K562 (cell line): Measurements from ENCODE around the gene GAB2. TPM values are rescaled to one million over a fixed set of nuclear protein-coding genes. Genes with fewer than 3 reads are reported as not detected.

Experiments used
- CBX1 ChIP-seq: sonication (generic); IDR thresholded peaks from 2 replicates; pipeline ENCODE4 v1.6.1; 2016; ENCODE audit warnings: antibody characterized with exemption, low read depth, mild to moderate bottlenecking
- CBX5 ChIP-seq: IDR thresholded peaks from 2 replicates; pipeline ENCODE4 v1.6.1; 2014; ENCODE audit warnings: low read depth, borderline replicate concordance
- CSDE1 ChIP-seq, 2 experiments: fragments of 450-650 bp; IDR thresholded peaks; 2 replicates each; pipeline ENCODE4 v1.6.1; 2016; ENCODE audit warnings: mild to moderate bottlenecking in 1 of 2
- ELF4 ChIP-seq: fragments of 450-650 bp; formaldehyde crosslinking; IDR thresholded peaks from 2 replicates; pipeline ENCODE4 v1.4.0; 2022; ENCODE audit warnings: missing genetic modification characterization
- FOXK2 ChIP-seq, 2 experiments: fragments of 450-650 bp; IDR thresholded peaks in 1 of 2; conservative IDR thresholded peaks in 1 of 2; 2 replicates each; pipeline ENCODE4 v1.6.1; 2016; ENCODE audit warnings: low read depth in 2 of 2, mild to moderate bottlenecking in 1 of 2
- GTF2A2 ChIP-seq: IDR thresholded peaks from 2 replicates; pipeline ENCODE4 v1.6.1; 2016; ENCODE audit warnings: mild to moderate bottlenecking, missing genetic modification characterization, missing compliant biosample characterization
- KDM1A ChIP-seq, 2 experiments: fragments of 450-650 bp; IDR thresholded peaks; 2 replicates each; pipeline ENCODE4 v1.6.1; 2016; ENCODE audit warnings: mild to moderate bottlenecking in 2 of 2
- NR1H2 ChIP-seq: sonication (generic); formaldehyde crosslinking; IDR thresholded peaks from 2 replicates; pipeline ENCODE4 v1.4.0; 2020; ENCODE audit warnings: mild to moderate bottlenecking, missing genetic modification reagents
- RBM25 ChIP-seq: fragments of 200-400 bp; formaldehyde crosslinking; IDR thresholded peaks from 2 replicates; pipeline ENCODE4 v1.6.1; 2018; ENCODE audit warnings: low read length, low read depth, moderate library complexity; ENCODE audit not compliant: severe bottlenecking
- TCF3 ChIP-seq: sonication (generic); formaldehyde crosslinking; IDR thresholded peaks from 2 replicates; pipeline ENCODE4 v1.4.0; 2020; ENCODE audit warnings: mild to moderate bottlenecking, missing genetic modification reagents
- TSC22D4 ChIP-seq: fragments of 450-650 bp; IDR thresholded peaks from 2 replicates; pipeline ENCODE4 v1.6.1; 2016; ENCODE audit warnings: missing genetic modification characterization, missing biosample characterization, control low read depth
- ZNF121 ChIP-seq: sonication (generic); formaldehyde crosslinking; conservative IDR thresholded peaks from 2 replicates; pipeline ENCODE4 v1.8.0; 2022; ENCODE audit warnings: missing genetic modification reagents
- ZNF23 ChIP-seq: fragments of 250-450 bp; sonication (Bioruptor Pico); IDR thresholded peaks from 2 replicates; pipeline ENCODE4 v1.4.0; 2020; ENCODE audit warnings: mild to moderate bottlenecking
- ZNF431 ChIP-seq: sonication (generic); formaldehyde crosslinking; IDR thresholded peaks from 2 replicates; pipeline ENCODE4 v1.8.0; 2022; ENCODE audit warnings: mild to moderate bottlenecking, missing genetic modification reagents
- ZZZ3 ChIP-seq: fragments of 450-650 bp; IDR thresholded peaks from 2 replicates; pipeline ENCODE4 v1.6.1; 2016; ENCODE audit warnings: antibody characterized with exemption, mild to moderate bottlenecking, moderate library complexity
- polyA plus RNA-seq, 8 experiments: library from polyadenylated mRNA; depleted of rRNA in 4 of 8; stranded (reverse) in 5 of 8; unstranded in 3 of 8; fragments of >200 nt; fragmentation: Nextera tagmentation in 2 of 8; fragmentation: Illumina TruSeq in 1 of 8; extraction: Ambion mirVana in 2 of 8; extraction: Trizol in 1 of 8; gene quantifications; 2 replicates each; pipeline versions ENCODE4 v1.2.1 to v1.2.3, GENCODE V29; 2011 to 2014; ENCODE audit warnings: inconsistent platforms in 1 of 8, missing spikeins in 1 of 8
- total RNA-seq, 7 experiments: library from RNA; depleted of rRNA in 6 of 7; stranded (reverse); fragments of >200 nt in 6 of 7; fragmentation: Illumina TruSeq in 2 of 7; extraction: Trizol in 2 of 7; gene quantifications; 2 replicates each; pipeline versions ENCODE4 v1.2.1 to v1.2.3, GENCODE V29; 2011 to 2021; ENCODE audit warnings: low replicate concordance in 1 of 7
- TF ChIP-seq, protein P1 (sequence below): sonication (generic); formaldehyde crosslinking; IDR thresholded peaks from 2 replicates; pipeline ENCODE4 v1.8.1; 2023; ENCODE audit warnings: mild to moderate bottlenecking, missing genetic modification reagents, moderate library complexity
- TF ChIP-seq, protein P2 (sequence below): fragments of 450-650 bp; IDR thresholded peaks from 2 replicates; pipeline ENCODE4 v1.6.1; 2018; ENCODE audit not compliant: partially characterized antibody
- TF ChIP-seq, protein P3 (sequence below): fragments of 450-650 bp; formaldehyde crosslinking; IDR thresholded peaks from 2 replicates; pipeline ENCODE4 v1.4.0; 2020; ENCODE audit warnings: mild to moderate bottlenecking, mixed read lengths
- TF ChIP-seq, protein P4 (sequence below): fragments of 250-450 bp; sonication (Bioruptor Pico); IDR thresholded peaks from 2 replicates; pipeline ENCODE4 v1.8.0; 2021; ENCODE audit warnings: borderline replicate concordance, mild to moderate bottlenecking, moderate library complexity; ENCODE audit not compliant: poor library complexity, severe bottlenecking
- TF ChIP-seq, protein P5 (sequence below): fragments of 450-650 bp; formaldehyde crosslinking; IDR thresholded peaks from 2 replicates; pipeline ENCODE4 v1.4.0; 2020; ENCODE audit warnings: mild to moderate bottlenecking, moderate library complexity

GAB2 gene
- total and polyA plus RNA-seq, 9 of the 15 experiments (the other 6 are each of a cell fraction or from before 2014, with no cell fraction given), result 2.3 to 35.2 (median 16.1) TPM

DNA sequence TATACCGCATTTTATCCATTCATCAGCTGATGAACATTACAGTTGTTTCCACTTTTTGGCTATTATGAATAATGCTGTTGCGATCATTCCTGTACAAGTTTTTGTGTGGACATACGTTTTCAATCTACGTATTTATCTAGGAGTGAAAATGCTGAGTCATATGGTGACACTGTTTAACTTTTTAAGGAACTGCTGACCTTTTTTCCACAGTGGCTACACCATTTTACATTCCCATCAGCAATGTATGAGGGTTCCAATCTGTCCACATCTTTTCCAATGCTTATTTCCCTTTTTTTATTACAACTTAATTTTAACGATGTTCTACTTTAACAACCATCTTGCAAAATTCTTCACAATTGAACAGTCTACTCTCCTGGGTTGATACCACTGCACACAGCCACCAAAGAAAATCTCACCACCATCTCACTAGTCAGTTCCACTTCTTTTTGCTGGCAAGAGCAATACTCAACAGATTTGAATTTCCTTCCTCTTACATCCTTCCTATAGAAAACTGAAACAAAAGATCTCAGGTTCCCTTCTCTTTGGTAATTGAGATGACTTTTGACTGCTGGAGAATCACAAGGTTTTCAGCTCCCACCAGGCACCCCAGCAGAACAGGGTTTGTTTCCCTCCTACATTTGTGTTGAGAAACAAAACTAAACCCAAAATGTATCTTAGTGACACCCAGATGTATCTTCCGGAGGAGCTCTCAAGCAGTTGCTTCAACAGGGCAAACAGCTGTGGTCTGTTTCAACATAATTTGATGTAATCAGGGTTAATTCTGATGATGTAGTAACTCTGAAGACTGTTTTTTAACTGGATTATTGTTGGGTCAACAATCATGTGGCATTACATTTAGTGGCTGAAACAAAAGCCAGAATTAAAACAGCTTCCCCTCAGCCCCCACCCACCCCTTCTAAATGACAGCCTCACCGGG is 7.0 kb upstream of the GAB2 start (continued):
- TF ChIP-seq, protein P1, sequence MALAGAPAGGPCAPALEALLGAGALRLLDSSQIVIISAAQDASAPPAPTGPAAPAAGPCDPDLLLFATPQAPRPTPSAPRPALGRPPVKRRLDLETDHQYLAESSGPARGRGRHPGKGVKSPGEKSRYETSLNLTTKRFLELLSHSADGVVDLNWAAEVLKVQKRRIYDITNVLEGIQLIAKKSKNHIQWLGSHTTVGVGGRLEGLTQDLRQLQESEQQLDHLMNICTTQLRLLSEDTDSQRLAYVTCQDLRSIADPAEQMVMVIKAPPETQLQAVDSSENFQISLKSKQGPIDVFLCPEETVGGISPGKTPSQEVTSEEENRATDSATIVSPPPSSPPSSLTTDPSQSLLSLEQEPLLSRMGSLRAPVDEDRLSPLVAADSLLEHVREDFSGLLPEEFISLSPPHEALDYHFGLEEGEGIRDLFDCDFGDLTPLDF, result no peak
- TF ChIP-seq FOXK2 (conservative IDR thresholded peaks at IDR 0.05 in 1 of 2, IDR thresholded peaks at IDR 0.05 in 1 of 2; ENCODE audit: low read depth in 2 of 2) (peak; percentile 44 to 78; a peak in 3 of 4 replicates), GTF2A2 (tag) (no peak), ZNF121 (CRISPR knock-in tag) (no peak), TSC22D4 (no peak), ZNF23 (CRISPR knock-in tag) (no peak), RBM25 (no peak), KDM1A (IDR thresholded peaks at IDR 0.05) (peak; percentile 46 to 48; a peak in 3 of 4 replicates), NR1H2 (CRISPR knock-in tag) (no peak), ZZZ3 (no peak), CBX5 (no peak), CBX1 (no peak), CSDE1 (IDR thresholded peaks at IDR 0.05) (no peak), TCF3 (CRISPR knock-in tag) (no peak), ELF4 (CRISPR knock-in tag) (no peak), ZNF431 (CRISPR knock-in tag) (no peak)
- TF ChIP-seq, protein P2, sequence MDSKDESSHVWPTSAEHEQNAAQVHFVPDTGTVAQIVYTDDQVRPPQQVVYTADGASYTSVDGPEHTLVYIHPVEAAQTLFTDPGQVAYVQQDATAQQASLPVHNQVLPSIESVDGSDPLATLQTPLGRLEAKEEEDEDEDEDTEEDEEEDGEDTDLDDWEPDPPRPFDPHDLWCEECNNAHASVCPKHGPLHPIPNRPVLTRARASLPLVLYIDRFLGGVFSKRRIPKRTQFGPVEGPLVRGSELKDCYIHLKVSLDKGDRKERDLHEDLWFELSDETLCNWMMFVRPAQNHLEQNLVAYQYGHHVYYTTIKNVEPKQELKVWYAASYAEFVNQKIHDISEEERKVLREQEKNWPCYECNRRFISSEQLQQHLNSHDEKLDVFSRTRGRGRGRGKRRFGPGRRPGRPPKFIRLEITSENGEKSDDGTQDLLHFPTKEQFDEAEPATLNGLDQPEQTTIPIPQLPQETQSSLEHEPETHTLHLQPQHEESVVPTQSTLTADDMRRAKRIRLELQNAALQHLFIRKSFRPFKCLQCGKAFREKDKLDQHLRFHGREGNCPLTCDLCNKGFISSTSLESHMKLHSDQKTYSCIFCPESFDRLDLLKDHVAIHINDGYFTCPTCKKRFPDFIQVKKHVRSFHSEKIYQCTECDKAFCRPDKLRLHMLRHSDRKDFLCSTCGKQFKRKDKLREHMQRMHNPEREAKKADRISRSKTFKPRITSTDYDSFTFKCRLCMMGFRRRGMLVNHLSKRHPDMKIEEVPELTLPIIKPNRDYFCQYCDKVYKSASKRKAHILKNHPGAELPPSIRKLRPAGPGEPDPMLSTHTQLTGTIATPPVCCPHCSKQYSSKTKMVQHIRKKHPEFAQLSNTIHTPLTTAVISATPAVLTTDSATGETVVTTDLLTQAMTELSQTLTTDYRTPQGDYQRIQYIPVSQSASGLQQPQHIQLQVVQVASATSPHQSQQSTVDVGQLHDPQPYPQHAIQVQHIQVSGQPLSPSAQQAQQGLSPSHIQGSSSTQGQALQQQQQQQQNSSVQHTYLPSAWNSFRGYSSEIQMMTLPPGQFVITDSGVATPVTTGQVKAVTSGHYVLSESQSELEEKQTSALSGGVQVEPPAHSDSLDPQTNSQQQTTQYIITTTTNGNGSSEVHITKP, result no peak
- TF ChIP-seq, protein P3, sequence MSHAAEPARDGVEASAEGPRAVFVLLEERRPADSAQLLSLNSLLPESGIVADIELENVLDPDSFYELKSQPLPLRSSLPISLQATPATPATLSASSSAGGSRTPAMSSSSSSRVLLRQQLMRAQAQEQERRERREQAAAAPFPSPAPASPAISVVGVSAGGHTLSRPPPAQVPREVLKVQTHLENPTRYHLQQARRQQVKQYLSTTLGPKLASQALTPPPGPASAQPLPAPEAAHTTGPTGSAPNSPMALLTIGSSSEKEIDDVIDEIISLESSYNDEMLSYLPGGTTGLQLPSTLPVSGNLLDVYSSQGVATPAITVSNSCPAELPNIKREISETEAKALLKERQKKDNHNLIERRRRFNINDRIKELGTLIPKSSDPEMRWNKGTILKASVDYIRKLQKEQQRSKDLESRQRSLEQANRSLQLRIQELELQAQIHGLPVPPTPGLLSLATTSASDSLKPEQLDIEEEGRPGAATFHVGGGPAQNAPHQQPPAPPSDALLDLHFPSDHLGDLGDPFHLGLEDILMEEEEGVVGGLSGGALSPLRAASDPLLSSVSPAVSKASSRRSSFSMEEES, result no peak
- TF ChIP-seq, protein P4, sequence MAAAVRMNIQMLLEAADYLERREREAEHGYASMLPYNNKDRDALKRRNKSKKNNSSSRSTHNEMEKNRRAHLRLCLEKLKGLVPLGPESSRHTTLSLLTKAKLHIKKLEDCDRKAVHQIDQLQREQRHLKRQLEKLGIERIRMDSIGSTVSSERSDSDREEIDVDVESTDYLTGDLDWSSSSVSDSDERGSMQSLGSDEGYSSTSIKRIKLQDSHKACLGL (CRISPR knock-in tag), result no peak
- TF ChIP-seq, protein P5, sequence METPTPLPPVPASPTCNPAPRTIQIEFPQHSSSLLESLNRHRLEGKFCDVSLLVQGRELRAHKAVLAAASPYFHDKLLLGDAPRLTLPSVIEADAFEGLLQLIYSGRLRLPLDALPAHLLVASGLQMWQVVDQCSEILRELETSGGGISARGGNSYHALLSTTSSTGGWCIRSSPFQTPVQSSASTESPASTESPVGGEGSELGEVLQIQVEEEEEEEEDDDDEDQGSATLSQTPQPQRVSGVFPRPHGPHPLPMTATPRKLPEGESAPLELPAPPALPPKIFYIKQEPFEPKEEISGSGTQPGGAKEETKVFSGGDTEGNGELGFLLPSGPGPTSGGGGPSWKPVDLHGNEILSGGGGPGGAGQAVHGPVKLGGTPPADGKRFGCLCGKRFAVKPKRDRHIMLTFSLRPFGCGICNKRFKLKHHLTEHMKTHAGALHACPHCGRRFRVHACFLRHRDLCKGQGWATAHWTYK (CRISPR knock-in tag), result no peak
